Right forelimb (tissue), 1 donor: ENCODE results near the gene DZIP1.
A peak's percentile ranks its signal among the peaks of the same experiment; 100 is the strongest.

ENCODE experiments used
- DNase-seq: peaks from one replicate; pipeline ENCODE4 v3.0.0-alpha.2; 2018

DZIP1 gene

DNA sequence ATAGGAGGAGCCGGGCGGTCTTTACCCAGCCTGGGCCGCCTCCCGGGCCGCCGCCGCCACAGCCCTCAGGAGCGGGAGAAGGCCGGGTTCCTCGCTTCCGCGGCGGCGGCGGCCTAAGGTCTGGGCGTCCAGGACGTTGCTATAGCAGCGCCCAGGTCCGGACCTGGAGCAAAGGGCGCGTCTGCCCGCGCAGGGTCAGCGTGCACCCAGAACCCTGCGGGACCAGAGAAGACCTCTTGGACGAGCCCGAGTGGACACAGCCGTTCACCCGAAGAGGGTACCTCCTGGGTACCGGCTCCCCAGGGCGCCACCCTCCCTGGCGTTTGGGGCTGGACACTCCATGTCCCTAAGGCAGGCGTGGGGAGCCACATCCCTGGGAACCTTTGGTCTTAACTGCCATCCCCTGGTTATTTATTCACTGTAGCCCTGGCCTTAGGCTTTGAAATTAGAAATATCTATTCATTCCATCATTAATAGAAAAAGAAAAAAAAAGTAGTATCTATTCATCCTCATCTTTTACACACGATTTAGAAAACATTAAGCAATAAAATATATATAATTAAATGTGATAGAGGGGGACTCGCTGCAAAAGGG lies 2.4 kb downstream of the DZIP1 start:
- peak; percentile 65 for DNase-seq

DNA sequence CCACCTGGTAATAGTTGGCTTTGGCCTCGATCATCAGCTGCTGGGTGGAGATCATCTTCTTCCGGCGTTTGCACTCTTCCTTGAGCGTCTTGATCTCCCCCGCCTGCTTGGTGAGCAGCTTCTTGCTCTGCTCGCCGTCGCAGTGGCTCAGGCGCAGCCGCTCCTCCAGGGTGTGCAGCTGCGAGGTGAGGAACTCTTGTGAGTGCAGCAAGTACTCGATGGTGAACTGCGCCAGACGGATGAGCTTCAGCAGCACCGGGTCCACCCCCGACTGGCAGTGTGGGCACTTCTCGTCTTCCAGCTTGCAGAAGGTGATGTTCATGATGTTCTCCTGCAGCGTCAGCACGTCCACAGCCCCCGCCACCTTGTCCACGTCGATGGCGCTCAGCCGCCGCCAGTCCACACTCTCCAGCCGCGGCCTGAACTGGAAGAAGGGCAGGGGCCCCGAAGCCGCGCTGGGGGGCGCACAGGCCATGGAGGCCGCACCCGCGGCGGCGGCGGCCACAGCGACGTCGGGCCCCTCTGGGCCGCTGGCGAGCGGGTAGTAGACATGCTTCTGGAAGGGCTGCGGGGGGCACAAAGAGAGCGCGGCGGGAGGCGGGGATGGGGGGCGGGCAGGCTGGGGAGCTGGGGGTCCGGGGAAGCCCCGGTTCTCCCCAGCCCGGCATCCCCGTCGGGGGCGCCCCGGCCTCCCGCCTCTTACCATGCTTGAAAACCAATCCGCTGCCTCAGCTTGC lies 3.0 kb downstream of the DZIP1 start:
- peak; percentile 55 for DNase-seq

DNA sequence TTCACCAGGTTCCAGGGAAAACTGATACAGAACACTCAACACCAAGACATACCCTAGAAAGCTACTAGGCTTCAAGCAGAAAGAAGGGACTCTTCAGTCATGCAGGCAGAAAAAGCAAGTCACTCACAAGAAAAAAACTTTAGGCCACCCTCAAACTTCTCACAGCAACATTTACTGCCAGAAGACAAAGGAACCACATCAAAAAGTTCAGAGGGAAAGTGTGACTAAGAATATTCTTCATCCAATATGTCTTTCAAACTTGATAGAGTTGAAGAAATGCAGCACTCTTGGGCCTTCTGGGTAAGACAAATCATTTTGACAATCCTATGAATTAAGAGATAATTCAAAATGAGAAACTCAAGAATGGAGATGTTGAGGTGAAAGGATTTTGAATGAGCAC lies 7.7 kb downstream of the DZIP1 start:
- DNase-seq = no peak

DNA sequence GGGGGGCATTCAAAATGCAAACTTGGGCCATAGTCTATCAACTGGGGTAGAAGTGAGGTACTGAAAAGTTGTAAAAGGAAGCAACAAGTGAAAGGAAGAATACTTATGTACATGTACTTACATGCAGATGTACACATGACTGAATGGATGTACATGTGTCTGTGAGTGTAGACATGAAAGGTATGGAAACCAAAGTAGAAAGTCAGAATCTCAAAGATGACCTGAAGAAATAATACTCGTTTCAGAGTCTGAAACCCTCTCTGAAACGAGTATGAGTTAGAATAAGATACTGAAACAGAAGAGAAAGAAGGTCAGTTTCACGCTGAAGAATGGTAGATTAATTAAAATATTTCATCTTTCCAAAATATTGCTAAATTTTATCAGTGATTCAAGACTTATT lies 13.9 kb downstream of the DZIP1 start:
- DNase-seq = no peak

DNA sequence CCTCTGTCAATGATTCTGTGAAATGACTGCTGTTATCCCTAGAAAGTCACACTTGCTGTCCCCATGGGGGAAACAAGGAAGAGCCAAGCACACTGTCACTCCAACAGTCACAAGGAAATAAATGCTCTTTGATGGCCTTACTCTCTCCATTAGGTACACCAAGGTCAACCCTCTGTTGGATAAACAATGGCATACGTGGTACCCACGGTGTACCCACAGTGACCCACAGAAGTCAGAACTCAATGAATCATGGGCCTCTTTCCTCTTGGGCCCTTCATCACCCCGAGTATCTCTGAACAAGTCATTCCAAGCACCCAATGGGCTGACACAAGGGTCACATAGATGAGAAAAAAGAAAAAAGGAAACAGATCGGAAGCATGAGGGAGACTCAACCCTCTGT lies 15.4 kb downstream of the DZIP1 start:
- DNase-seq = no peak

DNA sequence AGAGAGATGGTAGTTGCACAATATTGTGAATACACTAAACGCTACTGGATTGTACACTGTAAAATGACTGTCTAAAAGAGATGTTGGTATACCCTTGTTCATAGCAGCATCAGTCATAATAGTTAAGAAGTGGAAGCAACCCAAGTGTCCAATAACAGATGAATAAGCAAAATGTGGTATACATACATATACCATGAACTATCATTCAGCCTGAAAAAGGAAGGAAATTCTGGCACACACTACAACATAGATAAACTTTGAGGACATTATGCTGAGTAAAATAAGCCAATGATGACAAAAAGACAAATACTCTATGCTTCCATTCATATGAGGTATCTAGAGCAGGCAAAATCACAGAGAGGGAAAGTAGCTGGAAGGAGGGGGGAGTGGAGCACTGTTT lies 16.0 kb downstream of the DZIP1 start:
- DNase-seq = no peak

DNA sequence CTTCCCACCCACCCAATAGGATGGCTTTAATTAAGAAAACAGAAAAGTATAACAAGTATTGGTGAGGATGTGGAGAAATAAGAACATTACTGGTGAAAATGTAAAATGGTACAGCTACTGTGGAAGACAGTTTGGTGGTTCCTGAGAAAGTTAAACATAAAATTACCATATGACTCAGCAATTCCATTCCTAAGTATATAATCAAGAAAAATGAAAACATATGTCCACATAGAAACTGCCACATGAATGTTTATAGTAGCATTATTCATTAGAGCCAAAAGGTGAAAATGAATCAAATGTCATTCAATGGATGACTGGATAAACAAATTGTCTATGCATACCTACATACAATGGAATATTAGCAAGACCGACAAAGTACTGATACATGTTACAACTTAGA lies 16.9 kb downstream of the DZIP1 start:
- DNase-seq = no peak

DNA sequence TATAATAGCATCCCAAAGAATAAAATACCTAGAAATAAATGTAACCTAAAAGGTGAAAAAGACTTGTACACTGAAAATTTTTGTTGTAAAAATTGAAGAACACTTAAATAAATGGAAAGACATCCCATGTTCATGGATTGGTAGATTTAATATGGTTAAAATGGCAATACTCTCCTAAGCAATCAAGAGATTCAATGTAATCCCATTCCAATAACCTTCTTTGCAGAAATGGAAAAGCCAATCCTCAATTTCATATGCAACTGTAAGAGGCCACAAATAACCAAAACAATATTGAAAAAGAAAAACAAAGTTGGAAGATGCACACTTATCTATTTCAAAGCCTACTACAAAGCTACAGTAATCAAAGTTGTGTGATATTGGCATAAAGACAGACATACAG lies 17.7 kb downstream of the DZIP1 start:
- no peak for DNase-seq

DNA sequence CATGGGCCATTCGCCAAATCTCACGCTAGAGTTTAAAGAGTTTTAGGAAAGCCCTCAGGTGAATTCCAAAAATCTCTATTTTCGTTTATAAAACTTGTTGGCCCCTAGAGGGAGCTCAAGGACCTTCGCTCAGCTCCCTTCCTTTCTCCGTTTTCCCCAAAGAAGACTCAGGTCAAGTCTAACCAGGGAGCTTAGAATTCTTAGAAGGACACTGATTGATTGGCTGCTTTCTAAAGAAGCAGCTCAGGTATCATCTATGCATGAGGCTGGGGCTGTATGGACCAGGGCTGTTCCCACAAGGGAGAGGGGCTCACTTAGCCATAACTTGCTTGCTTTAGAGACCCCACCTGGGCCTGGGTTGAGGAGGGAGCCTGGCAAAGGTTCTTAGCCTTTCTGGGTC lies 20.5 kb downstream of the DZIP1 start:
- DNase-seq = no peak

DNA sequence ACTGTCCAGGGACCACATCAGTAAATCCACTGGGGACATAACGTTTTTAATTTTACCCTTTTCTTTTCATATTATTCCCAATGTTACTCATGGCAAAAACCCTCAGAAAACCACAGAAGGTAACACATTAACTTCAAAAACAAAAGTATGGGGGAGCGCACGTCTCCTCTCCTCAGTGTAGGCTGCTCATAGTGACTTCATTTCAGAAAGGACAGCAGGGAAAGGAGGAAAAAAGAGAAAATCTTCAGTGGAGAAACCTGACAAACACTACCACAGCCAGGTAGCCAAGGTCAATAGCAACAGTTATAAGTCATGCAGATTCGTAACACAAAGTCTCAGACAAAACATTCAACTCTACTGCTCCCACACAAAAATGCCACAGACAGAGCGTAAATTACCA lies 21.4 kb downstream of the DZIP1 start:
- no peak for DNase-seq

DNA sequence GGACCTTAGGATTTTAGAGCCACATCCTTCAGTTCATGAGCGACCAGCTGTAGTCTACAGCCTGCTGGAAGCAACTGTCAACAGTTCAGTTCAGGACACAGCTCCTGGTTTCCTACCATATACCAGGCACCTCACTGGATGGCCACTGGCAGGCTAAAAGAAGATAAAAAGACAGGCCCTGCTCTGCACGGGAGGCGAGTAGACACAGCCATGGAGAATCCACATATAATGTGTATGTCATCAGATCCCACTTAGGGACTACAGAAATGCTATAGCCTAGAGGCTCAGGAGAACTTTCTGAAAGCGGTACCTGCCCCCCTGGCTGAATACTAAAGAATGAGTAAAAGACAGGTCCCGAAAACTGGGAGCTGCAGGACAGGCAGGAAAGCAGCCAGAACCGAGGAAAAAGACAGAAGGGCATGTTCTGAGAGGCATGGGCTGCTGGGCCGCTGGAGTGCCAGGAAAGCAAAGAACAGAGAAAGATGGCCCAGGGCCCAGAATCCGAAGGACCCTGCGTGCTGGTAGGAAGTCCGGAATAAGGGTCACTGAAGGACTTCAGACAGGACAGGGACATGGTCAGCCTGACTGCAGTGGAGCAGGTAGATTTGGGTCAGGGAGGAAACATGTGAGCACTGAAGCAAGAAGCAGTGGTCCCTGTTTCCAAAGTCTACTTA lies 23.5 kb downstream of the DZIP1 start:
- no peak for DNase-seq

DNA sequence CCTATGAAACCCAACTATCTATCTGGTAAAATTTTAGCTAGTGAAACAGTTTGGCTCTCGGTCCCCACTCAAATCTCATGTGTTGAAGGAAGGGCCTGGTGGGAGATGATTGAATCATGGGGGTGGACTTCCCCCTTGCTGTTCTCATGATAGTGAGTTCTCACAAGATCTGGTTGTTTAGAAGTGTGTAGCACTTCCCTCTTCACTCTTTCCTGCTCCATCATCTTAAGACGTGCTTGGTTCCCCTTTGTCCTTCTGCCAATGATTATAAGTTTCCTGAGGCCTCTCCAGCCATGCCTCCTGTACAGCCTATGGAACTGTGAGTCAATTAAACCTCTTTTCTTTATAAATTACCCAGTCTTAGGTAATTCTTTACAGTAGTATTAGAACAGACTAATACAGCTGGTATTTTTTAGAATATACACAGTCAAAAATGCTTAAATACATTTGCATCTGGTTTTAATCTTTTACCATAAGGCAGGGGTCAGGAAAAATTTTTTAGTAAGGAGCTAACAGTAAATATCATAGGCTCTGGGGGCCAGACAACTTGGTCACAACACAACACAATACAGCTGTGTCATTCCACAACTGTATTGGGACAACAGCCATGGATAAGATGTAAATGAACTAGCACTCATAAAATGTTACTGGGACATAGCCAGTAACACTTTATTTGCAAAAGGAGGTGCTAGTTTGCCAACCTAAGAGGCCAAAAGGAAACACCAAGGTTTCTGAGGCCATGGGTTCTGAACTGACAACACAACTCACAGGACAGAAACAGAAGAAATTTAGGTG lies 24.3 kb downstream of the DZIP1 start:
- DNase-seq = no peak

DNA sequence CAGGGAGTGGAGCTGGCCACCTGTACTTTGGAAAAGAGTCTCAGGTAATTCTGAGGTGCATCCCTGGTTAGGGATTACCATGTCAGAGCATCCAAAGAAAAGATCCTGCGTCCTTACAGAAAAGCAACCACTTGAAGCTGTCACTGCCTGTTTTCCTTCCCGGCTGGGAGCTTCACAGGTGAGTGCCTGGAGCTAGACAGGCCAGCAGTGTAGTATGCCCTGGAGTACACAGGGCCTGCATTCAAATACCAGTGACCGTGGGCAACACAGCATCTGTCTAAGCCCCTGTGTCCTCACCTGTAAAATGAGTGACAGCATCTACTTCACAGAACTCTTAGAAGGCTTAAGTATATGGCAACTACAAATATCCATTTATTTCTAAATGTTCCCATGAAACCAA lies 29.0 kb downstream of the DZIP1 start:
- DNase-seq = no peak

DNA sequence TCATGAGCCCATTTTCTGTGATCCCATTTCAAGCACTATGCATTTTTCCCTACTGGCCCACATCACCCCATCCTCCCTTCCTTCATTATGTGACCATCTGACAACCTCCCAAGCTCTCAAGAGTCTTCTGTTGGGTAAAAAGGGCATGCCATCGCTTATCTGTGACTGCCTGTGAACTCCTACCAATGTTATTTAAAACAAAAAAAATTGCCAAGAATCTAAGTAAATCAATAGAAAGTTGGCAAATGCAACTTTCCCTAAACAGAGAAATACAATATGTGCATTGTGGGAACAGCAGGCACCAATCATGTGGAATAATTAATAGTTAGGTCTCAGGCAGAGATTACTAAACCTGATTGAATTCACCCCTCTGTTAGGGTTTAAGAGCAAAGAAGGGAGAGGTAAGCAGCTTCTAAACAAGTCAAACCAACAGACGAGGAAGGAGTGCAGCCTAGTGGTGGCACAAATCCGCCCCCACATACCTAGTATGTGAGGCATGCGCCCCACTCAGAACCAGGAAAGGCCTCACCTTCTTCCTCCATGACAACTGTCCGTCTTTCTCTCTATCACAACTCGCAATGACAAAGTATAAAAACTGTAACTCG lies 29.8 kb downstream of the DZIP1 start:
- DNase-seq = no peak

DNA sequence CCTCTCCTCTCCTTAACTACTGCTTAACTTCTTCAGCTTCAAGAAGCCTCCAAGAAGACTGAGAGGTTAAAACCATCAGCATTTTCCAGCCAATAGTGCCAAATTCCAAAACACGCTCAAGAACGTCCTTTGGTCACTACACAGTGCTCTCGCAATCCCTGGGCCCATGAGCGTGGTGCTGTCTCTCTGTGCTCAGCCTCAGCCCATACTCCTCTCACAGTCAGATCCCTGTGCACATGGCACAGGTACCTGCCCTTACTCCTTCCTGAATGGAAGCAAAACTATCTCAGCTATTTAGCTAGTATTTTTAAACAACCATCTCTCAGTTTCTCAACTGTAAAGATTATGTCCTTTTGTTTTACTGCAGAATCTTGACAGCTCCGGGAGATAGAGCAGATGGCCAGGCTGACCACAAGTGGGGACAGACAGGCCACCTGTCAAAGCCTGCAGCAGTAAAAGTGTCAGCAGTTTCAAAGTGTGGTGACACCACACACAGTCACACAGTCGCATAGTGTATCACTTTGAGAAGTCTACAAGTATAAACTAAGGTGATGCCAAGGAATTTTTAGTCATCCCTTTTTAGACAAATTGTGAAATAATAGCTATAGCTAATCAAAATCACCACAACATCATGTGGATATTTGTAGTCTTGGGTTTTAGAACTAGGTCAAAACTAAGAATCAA lies 35.7 kb downstream of the DZIP1 start:
- DNase-seq = no peak

DNA sequence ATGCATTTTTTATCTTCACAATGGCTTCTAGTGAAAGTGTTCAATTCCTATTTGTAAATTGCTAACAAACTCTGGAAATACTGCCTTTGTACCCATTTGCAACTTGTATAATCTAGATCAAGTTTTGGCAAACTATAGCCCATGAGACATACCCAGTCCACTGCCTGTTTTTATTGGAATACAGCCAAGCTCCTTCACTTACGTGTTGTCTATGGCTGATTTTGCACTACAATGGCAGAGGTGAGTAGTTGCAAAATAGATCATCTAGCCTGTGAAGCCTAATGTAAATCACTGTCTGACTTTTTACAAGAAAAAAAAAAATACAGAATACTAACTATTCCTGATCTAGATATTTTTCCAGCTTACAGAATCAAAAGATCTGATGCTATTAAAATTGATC lies 37.1 kb downstream of the DZIP1 start:
- DNase-seq = no peak

DNA sequence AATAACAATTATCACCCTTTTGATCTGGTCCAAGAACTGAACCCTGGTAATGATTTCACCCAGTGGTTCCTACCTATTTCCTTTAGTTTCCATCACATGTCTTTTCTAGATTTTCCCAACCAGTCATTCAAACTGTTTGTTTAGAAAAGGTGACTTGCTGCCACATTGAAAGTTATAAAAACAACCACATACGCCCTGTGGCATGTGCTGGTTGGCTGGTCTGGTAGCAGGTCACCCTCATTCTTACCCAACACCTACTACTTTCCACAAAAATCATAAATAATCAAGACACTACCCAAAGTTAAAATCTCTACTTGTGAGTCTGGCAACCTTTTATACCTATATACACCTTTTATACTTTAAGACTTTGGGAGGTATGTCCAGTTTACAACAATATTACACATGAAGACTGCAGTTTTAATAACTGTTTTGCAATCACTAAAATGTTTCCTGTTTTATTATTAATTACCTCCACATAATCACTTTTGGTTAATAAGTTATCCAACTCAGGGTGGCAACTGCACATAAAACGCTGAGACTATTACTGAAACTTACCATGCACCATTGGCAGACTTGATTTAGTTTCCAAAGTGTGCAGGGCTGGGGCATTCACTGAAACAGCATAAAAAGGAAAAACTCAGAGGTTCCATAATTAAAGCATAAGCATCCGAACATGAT lies 38.9 kb downstream of the DZIP1 start:
- no peak for DNase-seq

DNA sequence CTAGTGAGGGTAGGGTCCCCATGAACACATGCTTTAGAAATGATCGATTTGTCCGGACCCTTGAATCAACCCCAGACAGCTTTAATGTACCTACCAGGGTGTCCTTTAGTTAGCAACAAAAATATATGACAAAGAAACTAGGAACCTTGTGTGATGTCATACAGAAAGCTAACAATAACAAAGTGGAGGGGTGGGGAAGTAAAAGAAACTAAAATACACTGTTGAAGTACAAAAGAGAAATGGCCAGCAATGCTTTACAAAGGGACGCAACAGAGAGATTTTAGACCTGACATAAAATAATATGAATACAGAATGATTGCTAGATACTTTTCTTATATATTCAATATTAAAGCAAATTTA lies 40.0 kb downstream of the DZIP1 start:
- DNase-seq = no peak

DNA sequence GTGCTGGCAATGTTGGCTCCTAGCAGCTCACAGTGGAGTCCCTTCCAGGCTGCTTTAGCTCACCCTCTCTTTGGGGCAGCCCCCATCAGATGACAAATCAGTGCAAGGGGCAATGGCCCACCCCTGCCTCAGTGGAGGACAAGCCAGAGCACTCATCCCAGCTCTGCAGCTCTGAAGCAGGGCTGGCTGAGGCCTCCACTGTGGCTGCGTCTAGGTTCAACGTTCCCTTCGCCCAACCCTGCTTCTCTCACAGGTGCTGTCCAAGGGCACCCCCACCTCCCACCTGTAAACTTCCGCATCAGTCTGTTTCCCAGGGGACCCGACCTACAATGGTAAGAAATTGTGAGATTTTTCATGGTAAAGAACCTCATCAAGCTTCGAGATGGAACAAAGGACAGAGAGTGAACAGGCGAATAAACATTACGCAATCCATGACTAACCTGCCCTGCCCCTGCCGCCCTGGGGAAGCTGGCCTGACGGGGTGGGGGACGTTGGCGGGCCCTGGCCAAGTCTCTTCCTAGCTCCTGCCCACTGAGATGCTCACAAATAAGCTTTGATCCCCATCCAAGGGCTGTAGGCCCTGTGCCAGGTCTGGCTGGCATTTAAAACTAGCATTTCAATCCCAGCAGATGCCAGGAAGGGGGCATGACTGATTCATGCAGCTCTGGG lies 40.5 kb downstream of the DZIP1 start:
- DNase-seq = no peak

DNA sequence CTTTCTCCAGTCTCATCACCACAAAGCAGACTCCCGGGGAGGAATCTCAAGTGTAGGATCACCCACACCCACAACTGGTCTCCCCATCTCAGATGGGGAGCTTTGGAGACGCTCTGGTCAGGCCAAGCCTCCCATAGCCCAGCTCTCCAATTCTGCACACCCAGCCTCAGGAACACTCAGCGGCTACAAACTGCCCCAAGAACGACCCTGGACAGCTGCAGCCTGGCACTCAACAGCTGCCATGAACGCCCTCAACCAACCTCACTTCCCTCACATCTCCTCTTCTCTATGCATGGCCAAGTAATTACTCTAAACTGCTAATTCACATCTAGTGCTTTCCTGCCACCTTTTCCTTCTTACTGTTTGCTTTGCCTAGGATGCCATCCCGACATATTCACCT lies 42.6 kb downstream of the DZIP1 start:
- DNase-seq = no peak

DNA sequence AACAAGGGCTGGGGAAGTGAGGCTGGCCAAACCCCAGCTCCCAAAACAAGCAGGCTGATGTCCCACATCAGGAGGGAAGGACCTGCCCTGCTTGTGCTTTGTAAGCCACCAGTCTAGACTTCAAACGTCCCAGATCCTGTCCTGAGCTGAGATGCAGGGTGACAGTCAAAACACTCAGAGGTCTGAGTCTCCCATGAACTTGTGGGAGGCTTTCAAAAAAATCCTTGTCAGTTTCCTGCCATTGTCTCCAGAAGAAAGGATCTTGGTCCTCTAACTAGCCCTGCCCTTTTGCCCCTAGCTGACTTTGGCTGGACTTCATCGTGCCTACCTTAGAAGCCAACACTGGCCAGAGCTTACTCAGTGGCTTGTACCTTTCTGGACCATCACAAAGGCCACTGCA lies 43.3 kb downstream of the DZIP1 start:
- no peak for DNase-seq

DNA sequence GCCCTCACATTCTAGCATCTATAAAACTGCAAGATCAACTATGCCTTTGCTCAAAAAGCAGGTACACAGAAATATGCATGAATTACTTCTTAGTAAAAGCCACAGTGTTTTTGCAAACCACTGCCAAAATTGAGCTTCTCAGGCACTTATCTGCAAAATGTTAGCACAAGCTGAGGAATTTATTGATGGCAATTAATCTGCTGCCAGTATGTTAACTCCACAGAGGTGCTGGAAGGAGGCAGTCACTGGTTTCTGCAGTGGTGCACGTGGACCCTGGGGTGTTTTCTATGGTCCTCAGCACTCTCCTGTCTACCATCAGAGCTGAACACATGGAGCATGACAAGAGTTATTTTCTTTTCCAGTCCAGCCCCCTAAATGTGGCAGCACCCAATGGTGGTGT lies 47.8 kb downstream of the DZIP1 start:
- no peak for DNase-seq
